ENCODE measurements around the gene TSLP.

GRCh38 chr5:111061618-111062017, 9.9 kb upstream of the TSLP start:
- no peak for TF ChIP-seq POLR2AphosphoS5 (IDR thresholded peaks at IDR 0.05; ENCODE audit: borderline replicate concordance, low read depth, low read length)
- TF ChIP-seq EZH2 (IDR thresholded peaks at IDR 0.05) = no peak
